GM21717 (cell line): ENCODE data around the gene AHNAK.

Experiments used
- ATAC-seq: cut with Tn5 transposase; IDR thresholded peaks from one replicate; pipeline ENCODE4 v1.9.1; 2021; ENCODE audit warnings: mild to moderate bottlenecking, moderate library complexity; ENCODE audit not compliant: unreplicated experiment

The AHNAK gene

DNA sequence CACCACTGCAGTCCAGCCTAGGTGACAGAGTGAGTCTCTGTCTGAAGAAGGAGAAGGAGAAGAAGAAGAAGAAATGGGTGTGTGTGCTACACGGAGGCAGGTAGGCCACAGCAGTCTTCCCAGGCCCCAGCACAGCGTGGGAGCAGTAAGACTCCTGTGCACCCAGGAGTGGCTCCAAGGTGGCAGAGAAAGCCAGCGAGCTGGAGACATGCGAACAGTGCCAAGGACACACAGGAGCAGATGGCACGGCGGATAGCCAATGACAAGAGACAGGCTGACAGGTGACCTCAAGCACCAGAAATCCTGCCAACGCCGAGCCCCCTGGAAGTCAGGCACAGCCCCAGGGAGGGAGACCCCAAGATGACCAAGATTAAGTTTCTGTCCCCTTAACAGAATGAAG lies 136.8 kb downstream of the AHNAK start:
- no peak for ATAC-seq

GRCh38 chr11:62406034-62406433 lies 140.6 kb downstream of the AHNAK start:
- ATAC-seq, result no peak

DNA sequence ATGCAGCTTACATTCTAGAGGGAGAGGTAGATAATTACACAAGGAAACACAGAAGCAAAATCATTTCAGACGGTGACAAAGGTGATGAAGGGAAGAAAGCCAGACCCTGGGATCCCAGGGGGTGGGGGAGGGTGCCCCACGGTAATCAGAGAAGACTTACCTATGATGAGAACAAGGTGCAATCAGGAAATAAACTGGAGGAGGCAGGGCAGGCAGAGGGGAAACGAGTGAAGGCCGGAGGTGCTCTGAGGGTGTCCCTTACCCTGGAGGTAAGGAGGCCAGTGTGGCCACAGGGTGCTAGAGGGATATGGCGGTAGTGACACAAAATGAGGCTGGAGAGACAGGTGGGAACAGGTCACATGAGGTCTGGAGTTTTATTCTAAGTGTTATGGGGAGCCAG lies 141.7 kb downstream of the AHNAK start:
- ATAC-seq, result no peak

DNA sequence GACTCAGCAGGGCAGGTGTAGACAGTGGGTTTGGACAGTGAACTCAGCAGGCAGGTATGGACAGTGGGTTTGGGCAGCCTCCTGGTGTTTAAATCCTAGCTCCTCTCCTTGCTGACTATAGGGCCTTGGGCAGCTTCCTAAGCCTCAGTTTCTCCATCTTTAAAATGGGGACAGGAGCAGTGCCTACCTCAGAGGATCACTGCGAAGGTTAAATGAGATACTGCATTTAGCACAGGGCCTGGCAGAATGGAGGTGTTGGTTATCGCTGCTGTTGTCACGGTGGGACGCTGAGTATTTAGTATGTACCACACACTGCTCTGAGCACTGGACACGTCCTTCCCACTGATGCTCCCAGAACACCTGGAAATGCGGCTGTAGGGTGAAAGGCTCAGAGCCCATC lies 142.2 kb downstream of the AHNAK start:
- no peak for ATAC-seq

DNA sequence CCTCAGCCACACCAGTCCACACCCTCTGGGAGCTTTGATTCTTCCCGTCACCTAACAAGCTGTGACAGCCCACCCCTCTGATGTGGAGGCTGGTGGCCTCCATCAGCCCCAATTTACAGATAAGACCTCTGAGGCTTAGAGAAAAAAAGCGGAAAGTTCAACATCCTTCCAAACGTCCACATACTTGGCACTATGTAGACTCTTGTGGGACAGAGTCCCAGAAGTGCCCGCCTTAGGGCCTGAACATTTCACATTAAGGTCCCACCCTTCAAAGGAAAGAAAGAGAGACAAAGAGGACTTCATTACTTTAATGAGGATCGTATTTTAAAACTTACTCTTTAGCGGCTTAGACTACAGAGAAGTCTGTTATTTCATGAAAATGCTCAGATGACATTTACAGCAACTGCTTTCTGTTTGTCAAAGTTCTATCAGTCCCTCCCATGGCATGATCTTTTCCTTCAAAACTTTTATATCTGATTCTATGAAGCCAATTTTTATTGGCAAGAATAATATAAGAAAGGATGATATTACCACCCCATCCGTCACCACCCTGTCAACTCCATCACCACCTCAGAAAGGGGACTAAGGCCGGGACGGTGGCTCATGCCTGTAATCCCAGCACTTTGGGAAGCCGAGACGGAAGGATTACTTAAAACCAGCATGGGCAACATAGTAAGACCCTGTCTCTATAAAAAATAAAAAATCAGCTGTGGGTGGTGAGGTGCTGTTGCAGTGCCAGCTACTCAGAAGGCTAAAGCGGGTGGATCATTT lies 143.5 kb downstream of the AHNAK start:
- ATAC-seq, result no peak

GRCh38 chr11:62402226-62402959 lies 144.2 kb downstream of the AHNAK start:
- ATAC-seq, result no peak

GRCh38 chr11:62401811-62402210 lies 144.8 kb downstream of the AHNAK start:
- ATAC-seq, result no peak

DNA sequence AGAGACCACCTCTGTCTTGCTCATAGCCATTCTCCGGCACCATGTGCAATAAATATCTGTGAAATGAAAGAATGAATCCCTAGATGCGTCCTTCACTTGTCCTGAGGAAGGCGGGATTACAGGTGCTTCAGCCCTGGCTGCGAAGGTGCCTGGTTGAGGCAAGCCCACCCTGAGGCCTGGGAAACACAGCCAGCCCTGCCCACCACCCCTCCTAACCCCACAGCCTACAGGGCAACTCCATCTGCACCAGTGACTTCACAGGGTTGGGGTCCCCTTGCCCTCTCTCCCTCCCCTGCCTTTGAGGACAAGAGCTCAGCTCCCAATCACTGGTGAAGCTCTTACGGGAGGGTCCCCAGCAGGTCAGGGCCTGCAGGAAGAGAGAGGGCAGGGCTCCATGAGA lies 145.2 kb downstream of the AHNAK start:
- no peak for ATAC-seq

- no peak for ATAC-seq
Observed at GRCh38 chr11:62400760-62401159, 145.8 kb downstream of the AHNAK start.

DNA sequence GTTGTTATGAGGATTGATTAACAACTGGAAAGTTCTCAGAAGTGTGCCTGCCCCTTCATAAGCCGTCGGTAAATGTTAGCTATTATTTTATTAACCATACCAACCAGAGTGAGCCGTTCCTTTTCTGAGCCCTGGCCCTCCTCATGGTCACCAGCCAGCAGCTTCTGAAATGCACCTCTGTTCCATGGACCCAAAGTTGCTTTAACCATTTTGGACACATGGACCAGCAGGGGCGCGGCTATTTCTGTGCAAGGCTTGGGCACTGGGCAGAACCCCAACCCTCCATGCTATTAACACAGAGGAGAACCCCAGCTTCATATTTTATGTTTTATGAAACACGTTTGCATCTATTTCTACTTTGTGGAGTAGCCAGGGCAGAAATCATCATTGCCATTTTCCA lies 146.3 kb downstream of the AHNAK start:
- no peak for ATAC-seq

DNA sequence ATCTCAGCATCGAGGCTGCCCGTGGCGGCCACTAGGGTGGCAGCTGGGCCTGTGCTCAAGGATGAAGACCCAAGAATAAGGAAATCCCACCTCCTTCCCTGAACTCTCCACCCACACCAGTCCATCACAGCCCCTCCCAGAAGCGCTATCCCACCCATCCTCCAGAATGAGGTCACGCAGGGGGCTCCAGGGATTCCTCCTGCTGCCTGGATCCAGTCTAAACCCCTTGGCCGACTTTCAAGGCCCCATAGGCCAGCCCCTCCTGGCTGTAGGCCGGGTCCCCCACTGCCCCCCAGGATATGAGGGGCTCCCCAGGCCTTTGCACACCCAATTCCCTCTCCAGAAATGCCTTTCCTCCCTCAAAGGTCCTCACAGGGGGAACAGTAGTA lies 146.7 kb downstream of the AHNAK start:
- no peak for ATAC-seq

DNA sequence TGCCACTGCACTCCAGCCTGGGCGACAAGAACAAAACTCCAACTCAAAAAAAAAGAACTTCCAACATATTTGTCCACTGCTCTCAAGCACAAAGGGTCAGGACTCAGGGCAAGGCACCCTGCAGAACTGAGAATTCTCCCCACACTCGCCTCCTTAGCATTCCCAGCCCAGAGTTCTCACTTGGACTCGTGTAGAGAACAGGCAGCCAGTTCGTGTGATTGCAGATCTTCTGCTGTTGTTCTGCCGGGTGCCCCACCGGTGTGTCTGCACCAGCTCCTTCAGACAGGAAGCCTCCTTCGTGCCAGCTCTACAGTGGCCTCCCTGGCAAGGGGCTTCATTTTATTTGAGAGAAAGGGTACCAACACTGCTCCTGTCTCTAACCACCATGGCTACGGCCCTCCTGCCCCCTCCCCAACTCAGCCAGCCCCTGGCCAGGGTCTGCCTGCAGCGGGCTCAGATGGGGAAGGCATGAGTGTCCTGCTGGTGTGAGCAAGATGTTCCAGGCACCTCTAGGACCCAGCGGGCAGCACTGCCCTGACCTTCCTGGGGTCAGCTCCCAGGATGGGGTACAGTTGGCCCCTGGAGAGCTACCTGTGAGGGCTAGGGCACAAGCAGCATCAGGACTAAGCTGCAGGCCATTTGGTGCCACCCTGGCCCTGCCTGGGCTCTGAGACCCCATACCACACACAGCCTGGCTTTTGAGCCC lies 147.3 kb downstream of the AHNAK start:
- ATAC-seq, result no peak

- ATAC-seq, result no peak
Observed at GRCh38 chr11:62398011-62398994, 148.3 kb downstream of the AHNAK start.

- no peak for ATAC-seq
Observed at GRCh38 chr11:62395885-62396551, 150.6 kb downstream of the AHNAK start.

GRCh38 chr11:62394825-62395538 lies 151.6 kb downstream of the AHNAK start:
- no peak for ATAC-seq

DNA sequence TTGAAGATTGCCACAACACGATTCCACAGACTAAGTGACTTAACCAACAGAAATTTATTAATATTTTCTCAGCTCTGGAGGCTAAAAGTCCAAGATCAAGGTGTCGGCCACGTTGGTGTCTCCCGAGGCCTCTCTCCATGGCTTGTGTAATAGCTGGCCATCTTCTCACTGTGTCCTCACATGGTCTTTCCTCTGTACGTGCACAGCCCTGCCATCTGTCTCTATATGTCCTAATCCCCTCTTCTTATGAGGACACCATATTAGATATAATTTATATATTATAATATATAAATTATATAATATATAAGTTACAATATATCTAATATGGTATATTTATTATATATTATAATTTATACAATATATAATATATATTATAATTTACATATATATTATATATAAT lies 152.9 kb downstream of the AHNAK start:
- no peak for ATAC-seq

DNA sequence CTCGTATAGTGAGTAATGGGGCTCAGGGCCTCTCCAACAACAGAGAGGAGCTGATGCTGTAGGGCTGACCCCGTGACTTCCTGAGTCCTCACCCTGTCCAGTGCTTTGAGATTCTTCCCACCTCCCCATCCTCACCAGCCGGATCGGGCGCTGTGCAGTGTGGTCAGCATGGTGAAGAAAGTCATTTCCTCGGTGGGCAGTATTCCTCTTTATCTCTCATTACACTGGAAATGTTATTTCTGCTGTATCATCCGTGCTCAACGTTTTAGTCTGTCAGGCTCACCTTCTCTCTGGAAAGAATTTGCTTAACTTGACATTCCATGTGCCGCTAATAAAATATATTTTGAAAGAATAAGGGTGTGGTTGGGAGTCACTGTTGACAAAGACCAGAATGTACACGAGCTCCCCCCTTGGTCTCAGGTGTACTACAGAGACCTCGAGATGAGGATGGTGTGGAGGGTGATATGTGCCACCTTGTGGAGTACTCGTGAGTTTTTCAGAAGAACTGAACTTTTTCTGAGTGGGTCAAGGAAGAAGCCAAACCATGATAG lies 153.5 kb downstream of the AHNAK start:
- no peak for ATAC-seq

- ATAC-seq, result no peak
Observed at GRCh38 chr11:62392506-62392905, 154.1 kb downstream of the AHNAK start.
